A204.1 (cell line): ENCODE results near the gene EEFSEC.

Experiments used
- FAIRE-seq: peaks from 2 replicates; lab custom pipeline; 2012; peaks lifted over from hg19 to GRCh38; lab: Jason Lieb, UNC

Gene EEFSEC

GRCh38 chr3:128413413-128414205 is 260.3 kb downstream of the EEFSEC start:
- no peak for FAIRE-seq

GRCh38 chr3:128415200-128415772 is 262.0 kb downstream of the EEFSEC start:
- no peak for FAIRE-seq

- FAIRE-seq: no peak
Measured at GRCh38 chr3:128415773-128416577, 262.7 kb downstream of the EEFSEC start.

GRCh38 chr3:128416578-128417211 is 263.4 kb downstream of the EEFSEC start:
- no peak for FAIRE-seq

- no peak for FAIRE-seq
Measured at GRCh38 chr3:128418900-128419299, 265.6 kb downstream of the EEFSEC start.

- no peak for FAIRE-seq
Measured at GRCh38 chr3:128419311-128419710, 266.0 kb downstream of the EEFSEC start.

- FAIRE-seq: no peak
Measured at GRCh38 chr3:128420289-128420688, 267.0 kb downstream of the EEFSEC start.

GRCh38 chr3:128420720-128421438 is 267.6 kb downstream of the EEFSEC start:
- FAIRE-seq: no peak

GRCh38 chr3:128421439-128421836 is 268.2 kb downstream of the EEFSEC start:
- FAIRE-seq: no peak

- no peak for FAIRE-seq
Measured at GRCh38 chr3:128421966-128422365, 268.7 kb downstream of the EEFSEC start.

- no peak for FAIRE-seq
Measured at GRCh38 chr3:128422762-128423524, 269.7 kb downstream of the EEFSEC start.

- no peak for FAIRE-seq
Measured at GRCh38 chr3:128423525-128424147, 270.4 kb downstream of the EEFSEC start.

- no peak for FAIRE-seq
Measured at GRCh38 chr3:128424508-128425069, 271.3 kb downstream of the EEFSEC start.

GRCh38 chr3:128425142-128425845 is 272.0 kb downstream of the EEFSEC start:
- no peak for FAIRE-seq

- no peak for FAIRE-seq
Measured at GRCh38 chr3:128425846-128426127, 272.5 kb downstream of the EEFSEC start.

- FAIRE-seq: no peak
Measured at GRCh38 chr3:128426128-128426921, 273.0 kb downstream of the EEFSEC start.

- no peak for FAIRE-seq
Measured at GRCh38 chr3:128427175-128427857, 274.0 kb downstream of the EEFSEC start.
